Caco-2 (cell line): ENCODE results near the gene NBL1. TPM values are rescaled to one million over a fixed set of nuclear protein-coding genes. Genes with fewer than 3 reads are reported as not detected.

ENCODE experiments used
- BruUV-seq: library from RNA; stranded (reverse); fragments of 400-500 nt; replicated peaks from 2 replicates; lab custom pipeline; 2021; lab: Mats Ljungman, UMichigan
- CTCF ChIA-PET: fragments of 300-600 bp; sonication (Branson Sonifier 250); formaldehyde crosslinking; loops from one replicate; lab custom pipeline; 2022; ENCODE audit warnings: antibody characterized with exemption; lab: Charles Lee
- POLR2A ChIA-PET: fragments of 300-600 bp; sonication (Branson Sonifier 250); formaldehyde crosslinking; loops from one replicate; lab custom pipeline; 2022; ENCODE audit warnings: antibody characterized with exemption; lab: Charles Lee
- DNase-seq, 2 experiments: peaks; one replicate each; pipeline versions ENCODE4 v3.0.0 to v3.0.0-alpha.2; 2020 to 2022
- H3K27me3 ChIP-seq: replicated peaks from 2 replicates; pipeline ENCODE4 v1.6.0; 2011; ENCODE audit warnings: low read length; ENCODE audit not compliant: control insufficient read depth, insufficient read depth
- H3K36me3 ChIP-seq: 2 replicates; pipeline ENCODE4 v1.5.1; 2011; ENCODE audit warnings: low read length; ENCODE audit not compliant: control insufficient read depth, insufficient read depth
- H3K4me1 ChIP-seq: fragments of 250-450 bp; sonication (Bioruptor Pico); 2 replicates; pipeline ENCODE4 v1.5.1; 2020; ENCODE audit warnings: mild to moderate bottlenecking
- H3K4me3 ChIP-seq: 2 replicates; pipeline ENCODE4 v1.5.1; 2011; ENCODE audit warnings: low read depth, mild to moderate bottlenecking, control low read depth, low read length
- H3K9me3 ChIP-seq: fragments of 250-450 bp; sonication (Bioruptor Pico); 2 replicates; pipeline ENCODE4 v1.5.1; 2020; ENCODE audit warnings: mild to moderate bottlenecking, moderate library complexity
- H3K27ac Mint-ChIP-seq: one replicate; pipeline ENCODE4 v1.8.0; 2022; ENCODE audit warnings: mixed read lengths; ENCODE audit not compliant: unreplicated experiment
- H3K27me3 Mint-ChIP-seq: one replicate; pipeline ENCODE4 v1.8.0; 2022; ENCODE audit warnings: mixed read lengths; ENCODE audit not compliant: insufficient read depth, unreplicated experiment
- H3K36me3 Mint-ChIP-seq: one replicate; pipeline ENCODE4 v1.8.0; 2022; ENCODE audit warnings: mild to moderate bottlenecking, mixed read lengths; ENCODE audit not compliant: insufficient read depth, unreplicated experiment
- H3K4me1 Mint-ChIP-seq: one replicate; pipeline ENCODE4 v1.8.0; 2022; ENCODE audit warnings: low read depth, mixed read lengths; ENCODE audit not compliant: unreplicated experiment
- H3K4me3 Mint-ChIP-seq: one replicate; pipeline ENCODE4 v1.8.0; 2022; ENCODE audit warnings: mild to moderate bottlenecking, moderate library complexity, mixed read lengths; ENCODE audit not compliant: unreplicated experiment
- H3K9me3 Mint-ChIP-seq: one replicate; pipeline ENCODE4 v1.8.0; 2022; ENCODE audit warnings: mixed read lengths; ENCODE audit not compliant: unreplicated experiment
- intact Hi-C: fragments of 100-400 bp; cut with micrococcal nuclease; formaldehyde crosslinking; loops from one replicate; pipeline ENCODE4 v1.10.0; 2022; ENCODE audit not compliant: unreplicated experiment
- total RNA-seq: library from RNA; stranded (reverse); gene quantifications from 2 replicates; pipeline ENCODE4 v1.2.3, GENCODE V29; 2022
- TF ChIP-seq, protein P1 (sequence below), 2 experiments: fragments of 200-600 bp in 1 of 2; IDR thresholded peaks; 1 replicate in 1 of 2; 2 replicates in 1 of 2; pipeline versions ENCODE4 v1.5.1 to v1.8.0; 2011 to 2022; ENCODE audit warnings: antibody characterized with exemption in 1 of 2, control low read depth in 1 of 2, inconsistent platforms in 1 of 2, low read depth in 1 of 2, low read length in 1 of 2, mild to moderate bottlenecking in 1 of 2, moderate library complexity in 1 of 2; ENCODE audit not compliant: insufficient read depth in 1 of 2, severe bottlenecking in 1 of 2, unreplicated experiment in 1 of 2

NBL1 gene
- total RNA-seq, 1 experiment from 2014 or later: 24.0 TPM

DNA sequence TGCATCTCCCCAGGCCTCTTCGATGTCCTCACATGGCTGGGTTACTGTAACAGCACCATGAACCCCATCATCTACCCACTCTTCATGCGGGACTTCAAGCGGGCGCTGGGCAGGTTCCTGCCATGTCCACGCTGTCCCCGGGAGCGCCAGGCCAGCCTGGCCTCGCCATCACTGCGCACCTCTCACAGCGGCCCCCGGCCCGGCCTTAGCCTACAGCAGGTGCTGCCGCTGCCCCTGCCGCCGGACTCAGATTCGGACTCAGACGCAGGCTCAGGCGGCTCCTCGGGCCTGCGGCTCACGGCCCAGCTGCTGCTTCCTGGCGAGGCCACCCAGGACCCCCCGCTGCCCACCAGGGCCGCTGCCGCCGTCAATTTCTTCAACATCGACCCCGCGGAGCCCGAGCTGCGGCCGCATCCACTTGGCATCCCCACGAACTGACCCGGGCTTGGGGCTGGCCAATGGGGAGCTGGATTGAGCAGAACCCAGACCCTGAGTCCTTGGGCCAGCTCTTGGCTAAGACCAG lies 34.9 kb downstream of the NBL1 start:
- H3K27me3 ChIP-seq: no peaks in the 10 kb centered on the region
- no peaks in the 10 kb centered on the region for H3K36me3 ChIP-seq
- CTCF ChIA-PET: no interaction called here
- H3K9me3 Mint-ChIP-seq: no peaks in the 10 kb centered on the region
- no peaks in the 10 kb centered on the region for H3K9me3 ChIP-seq
- POLR2A ChIA-PET: no interaction called here
- H3K4me1 ChIP-seq: no peaks in the 10 kb centered on the region
- H3K27me3 Mint-ChIP-seq: no peaks in the 10 kb centered on the region
- no TSS peak for BruUV-seq
- no peak for DNase-seq
- TF ChIP-seq, protein P1, sequence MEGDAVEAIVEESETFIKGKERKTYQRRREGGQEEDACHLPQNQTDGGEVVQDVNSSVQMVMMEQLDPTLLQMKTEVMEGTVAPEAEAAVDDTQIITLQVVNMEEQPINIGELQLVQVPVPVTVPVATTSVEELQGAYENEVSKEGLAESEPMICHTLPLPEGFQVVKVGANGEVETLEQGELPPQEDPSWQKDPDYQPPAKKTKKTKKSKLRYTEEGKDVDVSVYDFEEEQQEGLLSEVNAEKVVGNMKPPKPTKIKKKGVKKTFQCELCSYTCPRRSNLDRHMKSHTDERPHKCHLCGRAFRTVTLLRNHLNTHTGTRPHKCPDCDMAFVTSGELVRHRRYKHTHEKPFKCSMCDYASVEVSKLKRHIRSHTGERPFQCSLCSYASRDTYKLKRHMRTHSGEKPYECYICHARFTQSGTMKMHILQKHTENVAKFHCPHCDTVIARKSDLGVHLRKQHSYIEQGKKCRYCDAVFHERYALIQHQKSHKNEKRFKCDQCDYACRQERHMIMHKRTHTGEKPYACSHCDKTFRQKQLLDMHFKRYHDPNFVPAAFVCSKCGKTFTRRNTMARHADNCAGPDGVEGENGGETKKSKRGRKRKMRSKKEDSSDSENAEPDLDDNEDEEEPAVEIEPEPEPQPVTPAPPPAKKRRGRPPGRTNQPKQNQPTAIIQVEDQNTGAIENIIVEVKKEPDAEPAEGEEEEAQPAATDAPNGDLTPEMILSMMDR (IDR thresholded peaks at IDR 0.05; ENCODE audit: insufficient read depth in 1 of 2, low read depth in 1 of 2, low read length in 1 of 2, severe bottlenecking in 1 of 2, unreplicated experiment in 1 of 2): no peak
- H3K4me3 Mint-ChIP-seq: no peak overlapping the region
- H3K4me3 ChIP-seq: no peak overlapping the region
- no peaks in the 10 kb centered on the region for H3K36me3 Mint-ChIP-seq
- no peak overlapping the region for H3K27ac Mint-ChIP-seq
- intact Hi-C loops: no loop called here
- H3K4me1 Mint-ChIP-seq: no peaks in the 10 kb centered on the region

- no peaks in the 10 kb centered on the region for H3K4me1 Mint-ChIP-seq
- no peaks in the 10 kb centered on the region for H3K36me3 ChIP-seq
- intact Hi-C loops: no loop called here
- TF ChIP-seq, protein P1 (IDR thresholded peaks at IDR 0.05; ENCODE audit: insufficient read depth in 1 of 2, low read depth in 1 of 2, low read length in 1 of 2, severe bottlenecking in 1 of 2, unreplicated experiment in 1 of 2): no peak
- no peaks in the 10 kb centered on the region for H3K27me3 ChIP-seq
- no peaks in the 10 kb centered on the region for H3K9me3 Mint-ChIP-seq
- POLR2A ChIA-PET: no interaction called here
- no TSS peak for BruUV-seq
- CTCF ChIA-PET: no interaction called here
- H3K4me3 Mint-ChIP-seq: no peak overlapping the region
- no peaks in the 10 kb centered on the region for H3K4me1 ChIP-seq
- H3K27ac Mint-ChIP-seq: no peak overlapping the region
- H3K27me3 Mint-ChIP-seq: no peaks in the 10 kb centered on the region
- H3K4me3 ChIP-seq: no peak overlapping the region
- H3K9me3 ChIP-seq: no peaks in the 10 kb centered on the region
- no peak for DNase-seq
- no peaks in the 10 kb centered on the region for H3K36me3 Mint-ChIP-seq
These were observed 35.6 kb downstream of the NBL1 start for GRCh38 chr1:19679691-19680090.

- H3K4me3 Mint-ChIP-seq: no peak overlapping the region
- ChIA-PET CTCF (no interaction called here), POLR2A (no interaction called here)
- Histone ChIP-seq H3K4me3 (no peak overlapping the region), H3K36me3 (no peaks in the 10 kb centered on the region), H3K9me3 (no peaks in the 10 kb centered on the region), H3K27me3 (no peaks in the 10 kb centered on the region), H3K4me1 (no peaks in the 10 kb centered on the region)
- no peak for DNase-seq
- no peaks in the 10 kb centered on the region for H3K9me3 Mint-ChIP-seq
- H3K4me1 Mint-ChIP-seq: no peaks in the 10 kb centered on the region
- TF ChIP-seq, protein P1 (IDR thresholded peaks at IDR 0.05; ENCODE audit: insufficient read depth in 1 of 2, low read depth in 1 of 2, low read length in 1 of 2, severe bottlenecking in 1 of 2, unreplicated experiment in 1 of 2): no peak
- no TSS peak for BruUV-seq
- no peak overlapping the region for H3K27ac Mint-ChIP-seq
- H3K27me3 Mint-ChIP-seq: no peaks in the 10 kb centered on the region
- H3K36me3 Mint-ChIP-seq: no peaks in the 10 kb centered on the region
- intact Hi-C loops: no loop called here
These were observed 36.5 kb downstream of the NBL1 start for GRCh38 chr1:19680644-19681043.
